GM19351 (cell line): ENCODE results near the gene ENO3.

ENCODE experiments used
- ATAC-seq: cut with Tn5 transposase; IDR thresholded peaks from one replicate; pipeline ENCODE4 v1.9.1; 2021; ENCODE audit warnings: mild to moderate bottlenecking, moderate library complexity; ENCODE audit not compliant: unreplicated experiment

The ENO3 gene

GRCh38 chr17:4972322-4972721 is 21.4 kb downstream of the ENO3 start:
- no peak for ATAC-seq

- ATAC-seq = no peak
These were observed 21.8 kb downstream of the ENO3 start for GRCh38 chr17:4972752-4973151.

GRCh38 chr17:4973256-4974114 is 22.6 kb downstream of the ENO3 start:
- no peak for ATAC-seq

GRCh38 chr17:4974115-4974670 is 23.3 kb downstream of the ENO3 start:
- no peak for ATAC-seq

GRCh38 chr17:4978726-4979125 is 27.8 kb downstream of the ENO3 start:
- ATAC-seq = no peak

GRCh38 chr17:4980644-4981216 is 29.8 kb downstream of the ENO3 start:
- no peak for ATAC-seq

- no peak for ATAC-seq
These were observed 31.4 kb downstream of the ENO3 start for GRCh38 chr17:4982305-4982704.

- ATAC-seq = no peak
These were observed 35.5 kb downstream of the ENO3 start for GRCh38 chr17:4986403-4986802.

GRCh38 chr17:4986951-4987766 is 36.2 kb downstream of the ENO3 start, which contains the start of gene CAMTA2:
Gene CAMTA2, minus strand, starts transcription at chr17:4987675. Its CDS starts 1,453 bp downstream, at chr17:4986222.
- peak; percentile 66 for ATAC-seq

- no peak for ATAC-seq
These were observed 37.0 kb downstream of the ENO3 start for GRCh38 chr17:4987767-4988567.

- no peak for ATAC-seq
These were observed 43.2 kb downstream of the ENO3 start for GRCh38 chr17:4994081-4994595.

GRCh38 chr17:4997302-4998026 is 46.5 kb downstream of the ENO3 start, which contains the start of the genes INCA1 and KIF1C:
Gene INCA1, minus strand, starts transcription at chr17:4997522. Its CDS starts 3,085 bp downstream, at chr17:4994437.
Gene KIF1C, plus strand, starts transcription at chr17:4997950. Its CDS starts 2,297 bp downstream, at chr17:5000247.
- peak; percentile 88 for ATAC-seq

- no peak for ATAC-seq
These were observed 47.3 kb downstream of the ENO3 start for GRCh38 chr17:4998027-4998731.

GRCh38 chr17:4998732-4999429 is 48.0 kb downstream of the ENO3 start:
- no peak for ATAC-seq

GRCh38 chr17:4999430-5000093 is 48.6 kb downstream of the ENO3 start:
- ATAC-seq = no peak

GRCh38 chr17:5000237-5000639 is 49.3 kb downstream of the ENO3 start:
- no peak for ATAC-seq

- no peak for ATAC-seq
These were observed 51.3 kb downstream of the ENO3 start for GRCh38 chr17:5002121-5002788.
